KBM-7 (cell line): ENCODE measurements around the gene FPR3.
A peak's percentile ranks its signal among the peaks of the same experiment; 100 is the strongest.
"Not testable (repeated sequence)": the region's sequence is repeated elsewhere in the genome, so short reads cannot be mapped to it uniquely, and the experiment has no call there.

Experiments used
- DNase-seq: peaks from one replicate; pipeline ENCODE4 v3.0.0-alpha.2; 2015
- in situ Hi-C: fragments of 300-500 bp; cut with MboI; formaldehyde crosslinking; loops from 2 replicates; pipeline ENCODE4 v1.14.3; 2020; ENCODE audit warnings: low sequenced_read_pairs, low pct_unique_long_range_greater_than_20kb, mixed read lengths

FPR3 gene

DNA sequence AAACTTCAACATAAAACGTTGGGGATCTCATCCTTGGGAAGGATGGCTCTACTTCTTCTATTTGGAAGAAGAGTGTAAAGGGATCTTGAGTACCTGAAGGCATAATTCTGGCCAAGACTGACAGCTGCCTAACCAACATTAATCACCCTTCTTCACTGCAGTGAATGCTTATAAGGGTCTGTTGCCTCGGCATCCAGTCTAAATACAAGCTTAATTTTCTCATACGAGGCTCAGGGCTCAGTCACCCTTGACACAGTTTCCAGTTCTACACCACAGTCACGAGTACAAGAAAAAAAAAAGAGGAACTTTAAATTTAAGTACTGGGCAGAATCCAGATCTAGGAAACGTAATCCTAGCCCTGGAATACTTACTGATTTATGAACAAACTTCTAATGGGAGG lies 9.0 kb downstream of the FPR3 start:
- in situ Hi-C loops, result no loop called here
- peak; percentile 79 for DNase-seq

DNA sequence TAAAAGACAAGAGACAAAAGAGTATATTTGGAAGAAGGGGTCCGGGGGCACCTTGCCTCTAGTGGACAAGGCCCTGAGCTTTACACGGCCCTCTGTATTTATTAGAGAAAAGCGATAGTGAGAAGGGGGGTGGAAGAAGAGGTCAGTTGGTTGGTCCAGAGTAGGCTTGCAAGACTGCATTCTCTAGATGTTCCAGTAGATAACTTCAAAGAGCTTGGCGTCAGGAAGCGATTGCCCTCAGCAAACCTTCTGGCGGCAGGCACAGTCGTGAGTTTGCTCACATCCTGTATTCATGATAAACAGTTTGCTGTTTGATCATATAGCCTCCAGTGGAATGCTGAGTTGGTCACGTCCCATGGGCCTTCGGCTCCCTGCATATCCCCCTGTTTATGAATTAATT lies 9.8 kb downstream of the FPR3 start:
- in situ Hi-C loops, DNase-seq: not testable (repeated sequence)

DNA sequence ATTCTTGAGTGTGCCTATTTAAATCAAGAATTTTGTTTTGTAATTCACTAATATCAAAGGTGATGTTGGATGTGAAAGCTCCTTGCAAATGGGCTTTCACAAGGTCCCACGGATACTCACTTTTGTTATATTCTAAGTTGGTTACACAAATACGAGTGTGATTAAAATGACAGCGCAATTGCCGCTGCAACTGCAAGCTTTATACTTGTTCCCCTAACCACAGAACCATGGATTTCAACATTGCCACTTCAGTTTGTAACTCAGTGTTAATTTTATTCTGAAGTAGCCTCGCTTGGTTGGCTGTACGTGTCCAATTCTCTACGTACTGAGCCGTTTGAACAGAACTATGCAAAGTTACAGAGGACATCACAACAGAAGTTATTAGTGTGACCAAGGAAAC lies 10.4 kb downstream of the FPR3 start:
- in situ Hi-C loops, DNase-seq: not testable (repeated sequence)

DNA sequence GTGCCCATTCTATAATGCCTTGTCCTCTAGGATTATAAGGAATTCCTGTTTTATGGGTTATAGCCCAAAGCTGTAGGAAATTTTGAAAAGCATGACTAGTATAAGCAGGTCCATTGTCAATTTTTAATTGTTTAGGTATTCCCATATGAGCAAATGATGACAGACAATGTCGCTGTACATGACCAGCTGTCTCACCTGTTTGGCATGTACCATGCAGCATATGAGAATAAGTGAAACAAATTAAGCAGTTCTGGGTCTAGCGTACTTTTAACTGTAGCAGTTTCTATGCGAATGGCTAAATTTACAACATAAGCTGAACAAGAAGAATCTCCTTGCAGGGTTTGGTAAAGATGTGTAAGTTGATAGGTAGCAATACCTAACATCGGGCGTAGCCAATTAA lies 11.6 kb downstream of the FPR3 start:
- DNase-seq, in situ Hi-C loops: not testable (repeated sequence)

DNA sequence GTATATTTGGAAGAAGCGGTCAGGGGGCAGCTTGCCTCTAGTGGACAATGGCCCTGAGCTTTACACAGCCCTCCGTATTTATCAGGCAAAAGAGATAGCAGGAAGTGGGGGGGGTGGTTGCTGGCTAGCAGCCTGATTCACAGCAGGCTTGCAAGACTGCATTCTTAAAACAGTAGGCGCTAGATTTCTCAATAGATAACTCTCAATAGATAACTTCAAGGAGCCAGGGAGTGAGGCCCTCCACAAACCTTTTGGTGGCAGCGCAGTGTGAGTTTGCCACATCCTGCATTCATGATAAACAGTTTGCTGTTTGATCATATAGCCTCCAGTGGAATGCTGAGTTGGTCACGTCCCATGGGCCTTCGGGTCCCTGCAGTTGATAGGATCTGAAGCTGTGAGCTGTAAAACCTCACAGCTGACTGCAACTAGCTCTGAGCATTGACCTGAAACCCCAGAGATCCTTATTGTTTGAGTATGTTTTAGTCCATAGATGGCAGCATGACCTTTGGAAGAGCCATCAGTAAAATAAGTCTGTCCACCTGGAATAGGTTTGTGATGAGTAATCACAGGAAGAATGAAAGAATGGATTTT lies 12.2 kb downstream of the FPR3 start:
- DNase-seq, result peak; percentile 55
- in situ Hi-C loops, result no loop called here

DNA sequence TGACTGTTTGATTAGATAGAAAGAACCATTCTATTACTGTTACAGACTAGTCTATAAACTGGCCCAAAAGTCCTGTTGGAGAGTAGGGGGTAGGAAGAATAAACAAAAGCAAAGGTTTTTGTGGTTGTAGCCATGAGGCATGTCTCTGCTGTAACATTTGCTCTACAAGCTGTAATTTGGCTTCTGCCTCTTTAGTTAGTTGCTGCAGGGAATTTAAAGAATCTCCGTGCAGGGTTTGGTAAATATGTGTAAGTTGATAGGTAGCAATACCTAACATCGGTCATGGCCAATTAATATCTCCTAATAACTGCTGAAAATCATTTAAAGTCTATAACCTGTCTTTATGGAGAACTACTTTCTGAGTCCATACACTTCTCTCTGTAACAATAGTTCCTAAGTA lies 13.0 kb downstream of the FPR3 start:
- in situ Hi-C loops, result no loop called here
- no peak for DNase-seq

DNA sequence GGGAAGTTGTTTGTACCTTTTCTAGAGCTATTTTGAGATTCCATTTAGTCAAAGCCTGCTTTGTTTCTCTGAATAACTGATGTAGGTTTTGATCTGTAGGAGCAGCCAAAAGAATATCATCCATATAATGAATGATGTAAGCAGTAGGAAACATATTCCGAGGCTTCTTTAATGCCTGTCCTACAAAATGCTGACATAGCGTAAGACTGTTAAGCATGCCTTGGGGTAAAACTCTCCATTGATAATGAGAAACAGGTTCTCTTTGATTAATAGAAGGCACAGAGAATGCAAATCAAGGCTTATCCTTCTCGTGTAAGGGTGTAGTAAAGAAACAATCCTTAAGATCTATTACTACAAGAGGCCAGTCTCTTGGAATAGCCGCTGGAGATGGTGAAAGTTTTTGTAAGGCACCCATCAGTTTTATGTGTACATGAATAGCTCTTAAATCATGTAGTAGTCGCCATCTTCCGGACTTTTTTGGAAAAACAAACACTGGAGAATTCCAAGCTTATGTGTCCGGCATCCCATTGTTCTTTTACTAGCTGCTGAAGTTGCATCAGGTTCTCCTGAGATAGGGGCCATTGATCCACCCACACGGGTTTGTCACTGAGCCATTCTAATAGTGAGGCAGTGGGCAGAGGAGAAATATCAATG lies 13.5 kb downstream of the FPR3 start:
- DNase-seq, result no peak
- in situ Hi-C loops, result no loop called here

DNA sequence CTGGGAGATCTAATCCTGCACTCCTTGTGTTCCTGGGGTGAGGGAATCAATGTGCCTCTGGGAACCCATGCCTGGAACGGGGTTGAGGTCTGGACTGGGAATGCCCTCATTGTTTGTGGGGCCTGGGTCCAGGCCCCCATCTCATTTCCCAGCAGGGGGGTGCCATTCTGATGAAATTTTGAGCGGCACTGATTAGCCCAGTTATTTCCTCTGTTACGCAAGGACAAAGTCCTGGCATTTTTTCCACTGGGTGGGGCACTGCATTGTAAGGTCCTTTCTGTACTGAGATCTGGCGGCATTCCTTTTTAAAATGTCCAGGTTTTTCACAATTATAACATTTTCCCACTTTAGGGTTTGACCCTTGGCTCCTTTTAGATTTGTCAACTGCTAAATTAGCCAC lies 14.8 kb downstream of the FPR3 start:
- DNase-seq, result no peak
- in situ Hi-C loops, result no loop called here

DNA sequence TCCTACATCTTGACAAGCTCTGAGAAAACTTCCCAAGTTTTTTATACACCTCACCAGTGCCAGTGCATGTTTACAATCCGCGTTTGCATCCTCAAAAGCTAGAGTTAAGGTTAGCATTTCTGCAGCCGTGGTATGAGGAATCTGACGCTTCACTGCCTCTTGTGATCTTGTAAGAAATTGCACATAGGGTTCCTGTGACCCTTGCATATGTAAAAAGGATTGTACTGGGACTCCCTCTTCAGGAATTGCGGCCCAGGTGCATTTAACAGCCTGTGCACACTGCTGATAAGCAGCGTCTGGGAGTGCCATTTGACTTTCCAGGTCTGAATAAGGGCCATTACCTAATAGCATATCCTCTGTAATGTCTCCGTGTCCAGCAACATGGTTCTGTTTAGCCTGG lies 15.3 kb downstream of the FPR3 start:
- peak; percentile 62 for DNase-seq
- in situ Hi-C loops, result no loop called here

DNA sequence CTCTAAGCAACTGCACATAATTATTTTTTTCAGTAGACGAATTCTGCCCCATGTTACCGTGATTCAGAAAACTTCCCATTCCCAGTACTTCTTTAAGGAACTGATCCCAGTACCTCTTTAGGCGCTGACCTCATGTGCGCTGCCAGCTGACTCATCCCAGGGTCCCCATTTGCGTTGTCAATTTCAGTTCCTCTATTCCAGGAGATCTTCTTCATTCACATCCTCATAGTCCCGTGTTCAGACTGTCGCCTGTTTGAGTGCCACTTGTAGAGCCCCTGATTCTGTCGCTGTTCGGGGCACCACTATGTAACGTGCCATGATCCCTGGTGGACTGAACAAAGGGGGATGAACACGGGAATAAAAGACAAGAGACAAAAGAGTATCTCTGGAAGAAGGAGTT lies 16.4 kb downstream of the FPR3 start:
- in situ Hi-C loops, result no loop called here
- DNase-seq, result peak; percentile 37

DNA sequence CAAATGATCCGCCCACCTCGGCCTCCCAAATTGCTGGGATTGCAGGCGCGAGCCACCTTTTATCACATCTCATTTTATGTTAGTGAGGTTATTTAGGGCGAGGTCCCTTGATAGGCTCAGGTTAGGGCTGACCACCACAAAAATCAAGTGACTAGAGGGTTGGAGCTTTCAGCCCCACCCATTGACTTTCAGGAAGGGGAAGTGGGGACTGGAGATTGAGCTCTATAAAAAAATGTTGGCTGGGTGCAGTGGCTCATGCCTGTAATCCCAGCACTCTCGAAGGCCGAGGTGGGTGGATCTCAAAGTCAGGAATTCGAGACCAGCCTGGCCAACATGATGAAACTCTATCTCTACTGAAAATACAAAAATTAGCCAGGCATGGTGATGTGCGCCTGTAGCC lies 20.1 kb downstream of the FPR3 start:
- no peak for DNase-seq
- in situ Hi-C loops, result no loop called here

DNA sequence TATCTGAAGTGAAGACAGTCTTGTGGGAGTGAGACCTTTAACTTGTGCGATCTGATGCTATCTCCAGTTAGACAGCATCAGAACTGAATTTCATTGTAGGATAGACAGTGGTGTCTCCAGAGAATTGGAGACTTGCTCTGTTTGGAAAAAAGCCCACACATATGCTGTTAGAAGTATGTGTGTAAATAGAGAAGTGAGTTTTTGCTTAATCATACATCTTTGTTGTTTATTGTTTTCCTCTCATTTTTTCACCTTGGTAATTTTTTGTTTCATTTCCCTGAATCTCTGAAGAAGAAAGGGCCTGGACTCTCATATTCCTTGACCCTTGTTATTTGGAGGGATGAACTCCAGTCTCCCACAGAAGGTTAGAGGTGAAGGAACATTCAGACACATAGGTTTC lies 21.8 kb downstream of the FPR3 start:
- no peak for DNase-seq
- in situ Hi-C loops, result no loop called here

DNA sequence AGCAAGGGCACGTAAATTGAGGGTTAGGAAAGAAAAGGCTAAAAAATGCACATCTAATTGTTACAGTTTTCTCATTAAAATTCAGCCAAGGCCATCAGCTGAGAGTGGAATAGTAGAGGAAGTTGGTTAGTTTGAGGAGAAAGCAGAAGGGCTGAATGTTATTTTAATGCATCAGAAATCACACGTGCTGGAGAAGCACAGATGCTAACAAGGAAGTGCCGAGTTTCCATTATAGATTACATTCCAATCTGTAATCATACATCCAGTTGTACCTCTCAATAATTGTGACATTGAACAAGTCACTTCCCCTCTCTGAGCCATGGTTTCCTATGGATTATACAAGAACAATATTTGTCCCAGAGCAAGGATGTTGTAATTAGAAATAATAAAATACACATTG lies 25.1 kb downstream of the FPR3 start:
- DNase-seq, result peak; percentile 46
- in situ Hi-C loops, result no loop called here

DNA sequence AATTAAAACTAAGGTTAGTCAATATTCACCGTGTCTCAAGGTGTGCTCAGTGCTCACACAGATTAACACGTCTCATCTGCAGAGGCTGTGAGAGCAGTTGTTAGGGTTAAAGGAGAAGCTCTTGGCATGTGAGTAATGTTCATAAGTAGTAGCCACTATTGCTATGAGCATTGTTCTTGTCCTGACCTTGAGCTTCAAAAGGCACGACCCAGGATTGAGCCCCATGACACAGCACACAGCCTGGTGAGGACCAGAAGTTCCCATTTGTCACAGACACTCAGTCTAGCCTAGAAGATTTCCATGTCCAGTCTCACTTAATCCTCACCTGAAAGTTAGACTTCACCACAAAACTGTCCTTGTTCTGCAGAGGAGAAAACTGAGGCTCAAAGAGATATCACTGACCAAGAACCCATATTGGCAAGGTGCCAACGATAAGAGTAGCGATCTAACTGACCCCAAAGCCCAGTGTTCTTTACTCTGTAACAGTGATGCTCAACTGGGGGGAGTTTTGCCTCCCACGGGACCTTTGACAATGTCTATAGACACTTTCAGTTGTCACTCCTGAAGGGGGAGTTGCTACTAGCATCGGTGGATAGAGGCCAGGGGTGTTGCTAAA lies 26.0 kb downstream of the FPR3 start:
- no peak for DNase-seq
- in situ Hi-C loops, result no loop called here

DNA sequence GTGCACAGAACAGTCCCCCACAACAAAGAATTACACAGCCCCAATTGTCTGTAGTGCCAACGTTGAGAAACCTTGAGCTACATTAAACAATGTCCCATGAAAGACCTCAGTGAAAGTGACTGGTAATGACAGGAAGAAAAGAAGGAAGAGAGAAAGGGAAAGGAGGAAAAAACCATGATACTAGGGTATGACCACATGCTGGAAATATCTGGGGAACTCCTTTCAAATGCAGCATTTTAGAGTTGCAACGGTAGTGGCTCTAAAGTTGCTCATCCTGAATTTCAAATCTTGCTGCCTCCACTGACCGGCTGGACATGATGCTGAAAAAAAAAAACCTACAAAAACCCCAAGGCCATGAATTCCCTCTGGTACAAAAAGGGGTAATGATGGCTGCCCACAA lies 26.5 kb downstream of the FPR3 start:
- DNase-seq, result no peak
- in situ Hi-C loops, result no loop called here

DNA sequence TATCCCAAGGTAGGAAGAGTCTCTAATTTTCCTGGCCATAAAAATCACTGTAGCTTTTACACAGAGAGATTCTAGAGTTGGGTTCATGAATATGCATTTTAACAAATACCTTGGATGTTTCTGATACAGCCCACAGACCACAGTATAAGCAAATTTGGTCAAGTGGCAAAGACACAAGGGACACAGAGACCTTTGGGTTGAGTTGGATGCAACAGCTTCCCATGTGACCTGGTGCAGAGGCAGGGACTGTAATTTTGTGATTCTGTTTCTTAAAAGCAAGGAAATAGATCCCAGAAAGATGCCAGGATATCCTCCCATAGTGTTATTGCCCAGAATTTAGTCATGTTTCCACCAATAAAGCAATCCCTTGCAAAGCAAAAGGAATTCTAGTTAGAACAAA lies 27.0 kb downstream of the FPR3 start:
- no peak for DNase-seq
- in situ Hi-C loops, result no loop called here

DNA sequence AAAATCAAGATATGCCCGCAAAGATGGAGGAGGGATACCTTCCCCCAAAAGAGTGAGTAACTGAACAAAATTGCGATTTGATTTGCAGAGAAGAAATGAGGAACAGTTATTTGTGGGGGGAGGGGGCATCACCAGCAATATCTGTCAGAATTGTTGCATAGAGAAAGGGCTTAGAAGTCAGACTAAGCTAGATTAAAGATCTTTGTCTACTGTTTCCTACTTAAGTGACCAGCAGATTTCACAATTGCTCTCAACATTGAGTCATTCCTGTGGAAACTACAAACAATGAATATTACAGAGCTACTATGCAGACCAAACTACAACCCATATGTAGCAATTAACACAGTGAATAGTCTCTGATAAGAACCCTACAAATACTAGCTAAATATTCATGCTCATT lies 27.4 kb downstream of the FPR3 start:
- in situ Hi-C loops, result no loop called here
- peak; percentile 45 for DNase-seq

DNA sequence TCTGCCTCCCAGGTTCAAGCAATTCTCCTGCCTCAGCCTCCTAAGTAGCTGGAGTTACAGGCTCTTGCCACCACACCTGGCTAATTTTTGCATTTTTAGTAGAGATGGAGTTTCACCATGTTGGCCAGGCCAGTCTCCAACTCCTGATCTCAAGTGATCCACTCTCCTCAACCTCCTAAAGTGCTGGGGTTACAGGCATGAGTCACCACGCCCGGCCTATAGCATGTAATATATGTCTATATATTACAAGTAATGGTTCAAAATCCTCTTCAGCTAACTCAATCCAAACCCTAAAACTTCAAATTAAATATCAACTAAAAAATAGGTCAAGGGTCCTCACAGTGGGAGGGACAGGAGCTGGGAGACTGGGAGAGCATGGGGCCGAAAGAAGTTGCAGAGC lies 28.0 kb downstream of the FPR3 start:
- DNase-seq, result no peak
- in situ Hi-C loops, result no loop called here

DNA sequence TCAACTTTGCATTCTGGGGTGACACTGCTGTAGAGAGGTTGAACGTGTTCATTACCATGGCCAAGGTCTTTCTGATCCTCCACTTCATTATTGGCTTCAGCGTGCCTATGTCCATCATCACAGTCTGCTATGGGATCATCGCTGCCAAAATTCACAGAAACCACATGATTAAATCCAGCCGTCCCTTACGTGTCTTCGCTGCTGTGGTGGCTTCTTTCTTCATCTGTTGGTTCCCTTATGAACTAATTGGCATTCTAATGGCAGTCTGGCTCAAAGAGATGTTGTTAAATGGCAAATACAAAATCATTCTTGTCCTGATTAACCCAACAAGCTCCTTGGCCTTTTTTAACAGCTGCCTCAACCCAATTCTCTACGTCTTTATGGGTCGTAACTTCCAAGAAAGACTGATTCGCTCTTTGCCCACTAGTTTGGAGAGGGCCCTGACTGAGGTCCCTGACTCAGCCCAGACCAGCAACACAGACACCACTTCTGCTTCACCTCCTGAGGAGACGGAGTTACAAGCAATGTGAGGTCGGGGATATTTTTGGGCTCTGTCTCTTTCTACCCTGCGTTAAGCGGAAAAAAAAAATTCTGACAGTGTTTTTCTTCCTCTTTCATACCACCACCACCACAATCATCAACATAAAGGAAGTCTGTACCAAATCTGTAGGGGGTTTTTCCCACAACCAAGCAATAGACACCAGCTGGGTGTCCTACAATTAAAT lies 29.5 kb downstream of the FPR3 start:
- in situ Hi-C loops, result no loop called here
- peak; percentile 94 for DNase-seq

DNA sequence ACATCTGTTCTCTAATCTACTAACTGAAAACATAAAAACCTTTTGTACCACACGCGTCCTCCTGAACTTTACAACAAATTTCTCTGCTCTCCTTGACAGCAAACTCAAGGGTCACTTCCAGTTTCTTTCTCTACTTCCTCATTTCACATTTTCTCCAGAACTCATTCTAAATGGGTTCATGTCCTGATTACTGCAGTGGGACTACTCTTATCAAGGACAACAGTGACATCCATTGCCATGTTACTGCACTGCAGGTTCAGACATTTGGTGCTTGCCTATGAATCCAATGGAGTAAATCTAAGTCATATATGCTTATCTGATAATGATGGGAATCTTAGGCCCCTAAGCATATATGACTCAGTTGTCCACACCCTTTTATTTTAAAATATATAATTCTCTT lies 35.3 kb downstream of the FPR3 start:
- in situ Hi-C loops, result no loop called here
- DNase-seq, result peak; percentile 84
